Stimulated activated CD4-positive, alpha-beta T cell treated with anti-CD3 and anti-CD28 coated beads, Interleukin-1b, Interleukin-23, amount 100 ng/mL, for 1 hour (primary cell): ENCODE results near the gene ANXA6.

ENCODE experiments used
- DNase-seq, 2 donors: peaks; one replicate each; pipeline ENCODE4 v3.0.0-alpha.2; 2020; ENCODE audit warnings: low read depth in 2 of 2

ANXA6 gene

GRCh38 chr5:151153766-151154272 is 3.8 kb downstream of the ANXA6 start:
- DNase-seq: no peak

DNA sequence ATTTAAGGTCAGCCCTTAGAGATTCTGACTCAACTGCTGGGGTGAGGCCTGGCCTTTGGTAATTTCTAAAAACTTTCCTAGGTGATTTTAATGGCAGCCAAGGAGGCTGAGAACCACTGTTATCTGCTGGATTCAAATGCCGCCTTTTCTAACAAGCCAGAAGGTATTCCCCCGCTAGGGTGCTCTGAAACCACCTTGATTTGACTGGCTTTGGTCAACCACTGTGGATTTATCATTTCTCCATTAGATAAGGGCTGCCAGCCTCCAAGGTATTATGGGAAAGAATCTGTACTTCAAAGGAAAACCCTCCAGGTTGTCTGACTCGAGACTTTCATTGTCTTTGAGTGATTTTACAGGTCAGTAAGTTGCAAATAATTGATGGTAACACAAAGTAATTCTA is 4.3 kb downstream of the ANXA6 start:
- no peak for DNase-seq

DNA sequence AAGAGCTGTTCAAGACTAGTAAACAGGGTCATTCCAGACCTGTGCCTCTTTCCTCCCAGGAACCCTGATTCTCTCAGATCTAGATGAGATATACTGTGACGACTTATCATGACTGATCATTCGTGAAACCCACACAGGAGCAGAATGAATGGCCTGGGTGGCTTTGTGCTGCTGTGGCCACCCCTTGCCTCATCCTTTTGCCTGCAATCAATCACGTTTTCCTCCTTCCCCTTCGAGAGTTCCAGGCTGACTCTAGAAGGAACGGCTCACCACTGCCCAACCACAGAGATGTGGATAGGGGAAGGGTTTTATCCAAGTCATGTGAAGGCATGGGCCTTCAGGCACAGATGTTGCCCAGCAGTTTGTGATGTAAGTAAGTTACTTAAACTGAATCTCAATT is 5.8 kb downstream of the ANXA6 start:
- DNase-seq: no peak

DNA sequence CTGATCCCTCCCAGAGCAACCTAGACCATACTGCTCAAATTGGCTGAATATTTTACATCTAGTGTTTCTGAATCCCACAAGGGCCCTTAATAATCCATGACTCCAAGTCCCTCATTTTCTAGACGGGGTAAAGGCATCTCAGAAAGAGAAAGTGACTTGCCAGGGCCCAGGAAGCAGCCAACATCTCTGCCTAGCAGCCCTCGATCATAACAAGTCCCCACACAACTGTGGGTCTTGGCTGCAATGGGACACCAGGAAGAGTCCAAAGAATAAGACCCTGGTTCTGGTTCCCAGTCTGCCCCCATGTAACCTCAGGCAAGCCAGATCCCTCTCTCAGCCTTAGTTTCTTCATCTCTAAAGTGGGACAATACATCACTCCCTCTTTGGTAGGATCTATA is 6.3 kb downstream of the ANXA6 start:
- no peak for DNase-seq

DNA sequence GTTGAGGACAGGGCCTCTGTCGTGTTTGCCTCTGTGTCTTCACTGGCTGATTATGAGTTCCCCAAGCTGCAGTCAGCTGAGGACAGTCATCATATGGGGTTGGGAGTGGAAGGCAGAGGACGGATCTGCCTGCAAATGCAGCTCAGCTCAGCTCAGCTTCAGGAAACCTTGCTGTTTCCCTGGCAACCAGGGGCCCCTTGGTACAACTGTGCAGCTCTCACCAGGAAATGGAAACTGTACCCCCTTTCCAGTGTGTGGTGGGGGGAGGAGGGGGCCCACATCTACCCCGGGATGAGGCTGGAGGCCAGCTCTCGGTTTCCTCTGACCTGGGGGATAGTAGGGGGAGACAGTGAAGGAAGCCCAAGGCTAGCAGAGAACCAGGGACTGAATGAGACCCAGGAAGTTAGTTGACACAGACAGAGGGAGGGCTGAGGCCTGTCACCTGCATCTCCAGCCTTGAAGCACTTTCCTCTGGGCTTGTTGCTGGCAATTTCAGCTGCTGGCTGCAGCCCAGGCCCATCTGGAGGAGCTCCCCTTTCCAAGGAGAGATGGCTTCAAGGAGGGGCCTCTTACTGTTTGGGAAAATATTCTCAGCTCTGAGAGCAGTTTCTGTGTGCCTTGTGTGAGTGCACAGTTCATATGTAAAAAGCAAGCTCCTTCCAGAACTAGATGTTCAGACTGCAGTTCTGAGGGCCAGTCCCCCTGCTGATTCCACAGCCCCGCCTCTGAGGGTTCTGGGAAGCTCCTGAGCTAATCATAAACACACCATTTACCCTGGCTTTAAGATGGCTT is 6.9 kb downstream of the ANXA6 start:
- peak in 1 of 2 donors; percentile 52 for DNase-seq

GRCh38 chr5:151148583-151148982 is 9.0 kb downstream of the ANXA6 start:
- no peak for DNase-seq

DNA sequence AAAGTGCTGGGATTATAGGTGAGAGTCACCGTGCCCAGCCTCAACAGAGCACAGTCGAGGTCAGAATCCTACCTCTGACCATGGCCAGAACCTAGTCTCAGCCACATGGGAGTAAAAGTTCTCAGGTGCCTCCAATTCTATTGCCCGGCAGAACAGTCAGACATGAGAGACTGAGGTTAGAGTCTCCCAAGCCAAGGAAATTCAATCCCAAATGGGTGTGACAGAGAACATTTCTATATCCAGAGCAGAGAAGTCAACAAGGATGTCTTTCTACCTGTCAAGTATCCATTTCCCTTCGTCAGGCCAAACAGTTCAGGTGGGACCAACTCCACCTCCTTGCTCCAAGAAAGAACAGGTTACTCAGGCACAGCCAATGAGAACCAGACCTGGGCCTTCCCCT is 10.5 kb downstream of the ANXA6 start:
- DNase-seq: no peak

GRCh38 chr5:151146061-151146460 is 11.5 kb downstream of the ANXA6 start:
- no peak for DNase-seq

- no peak for DNase-seq
These were observed 12.7 kb downstream of the ANXA6 start for GRCh38 chr5:151144922-151145321.

DNA sequence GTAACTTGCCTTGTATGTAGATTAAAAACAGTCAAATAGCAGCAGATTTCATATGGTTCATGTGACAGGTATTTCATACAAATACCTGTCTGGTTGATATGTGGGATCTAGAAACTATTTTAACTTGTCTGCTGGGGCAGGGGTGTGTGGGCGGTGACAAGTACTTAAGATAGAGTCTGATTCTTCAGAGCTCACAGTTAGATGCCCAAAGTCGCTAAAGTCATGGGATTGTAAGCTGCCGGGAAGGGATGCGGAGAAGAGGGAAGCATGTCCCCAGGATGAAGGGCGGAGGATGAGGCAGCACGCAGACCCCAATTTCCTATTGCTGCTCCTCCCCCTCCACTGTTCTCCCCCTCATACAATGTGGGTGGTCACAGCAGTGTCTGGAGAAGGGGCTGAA is 13.3 kb downstream of the ANXA6 start:
- no peak for DNase-seq

- DNase-seq: no peak
These were observed 13.9 kb downstream of the ANXA6 start for GRCh38 chr5:151143645-151144044.

- DNase-seq: no peak
These were observed 14.6 kb downstream of the ANXA6 start for GRCh38 chr5:151142933-151143332.

GRCh38 chr5:151141535-151141934 is 16.0 kb downstream of the ANXA6 start:
- no peak for DNase-seq

- no peak for DNase-seq
These were observed 16.7 kb downstream of the ANXA6 start for GRCh38 chr5:151140686-151141459.

- DNase-seq: no peak
These were observed 17.9 kb downstream of the ANXA6 start for GRCh38 chr5:151139646-151140045.

GRCh38 chr5:151139015-151139414 is 18.6 kb downstream of the ANXA6 start:
- DNase-seq: no peak

DNA sequence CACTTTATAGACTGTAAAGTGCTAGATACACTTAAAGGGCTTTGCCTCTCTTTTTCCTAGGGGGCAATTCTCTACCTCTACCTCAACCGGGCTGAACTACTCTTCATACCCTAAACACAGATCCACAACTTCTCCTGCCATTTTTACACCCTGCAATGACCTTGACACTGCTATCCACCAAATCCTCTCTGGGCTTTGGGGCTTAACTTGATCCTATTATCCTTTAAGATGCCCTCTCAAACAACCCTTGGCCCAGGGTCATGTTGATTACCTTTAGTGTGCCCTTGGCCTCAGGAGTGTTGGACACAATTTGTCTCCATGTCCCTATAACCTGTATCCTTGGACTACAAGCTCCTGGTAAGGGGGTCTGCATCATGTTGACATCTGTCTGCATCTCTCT is 19.5 kb downstream of the ANXA6 start:
- no peak for DNase-seq

GRCh38 chr5:151137067-151137825 is 20.3 kb downstream of the ANXA6 start:
- DNase-seq: no peak

- DNase-seq: no peak
These were observed 23.4 kb downstream of the ANXA6 start for GRCh38 chr5:151134228-151134627.

GRCh38 chr5:151132963-151133362 is 24.6 kb downstream of the ANXA6 start:
- no peak for DNase-seq

- DNase-seq: no peak
These were observed 26.4 kb downstream of the ANXA6 start for GRCh38 chr5:151130922-151131891.
